B cell (primary cell): Measurements from ENCODE around the gene KNSTRN.

Experiments used
- CTCF ChIP-seq: fragments of 200-600 bp; IDR thresholded peaks from one replicate; pipeline ENCODE4 v1.8.0; 2022; ENCODE audit warnings: antibody characterized with exemption, mild to moderate bottlenecking
- EZH2 ChIP-seq: IDR thresholded peaks from 2 replicates; pipeline ENCODE4 v1.6.1; 2012; ENCODE audit warnings: borderline replicate concordance, low read depth, mild to moderate bottlenecking, moderate library complexity, low read length; ENCODE audit not compliant: insufficient read depth, poor library complexity, severe bottlenecking

GRCh38 chr15:40443255-40443654, 60.7 kb downstream of the KNSTRN start:
- TF ChIP-seq CTCF = no peak
- no peak for TF ChIP-seq EZH2
